Lower leg skin (tissue), 3 donors: ENCODE data around the gene FAM124A.

Source experiments
- CTCF ChIP-seq, 3 donors: fragments of 450-650 bp; IDR thresholded peaks; one replicate each; pipeline ENCODE4 v1.5.1; 2016; ENCODE audit warnings: antibody characterized with exemption in 3 of 3, mild to moderate bottlenecking in 3 of 3, moderate library complexity in 2 of 3
- POLR2A ChIP-seq, 2 donors: fragments of 450-650 bp; IDR thresholded peaks; one replicate each; pipeline ENCODE4 v1.6.1; 2016 to 2017; ENCODE audit warnings: antibody characterized with exemption in 2 of 2, mild to moderate bottlenecking in 1 of 2, moderate library complexity in 1 of 2

GRCh38 chr13:51311231-51311630 is 89.0 kb downstream of the FAM124A start:
- TF ChIP-seq CTCF (IDR thresholded peaks at IDR 0.05) (no peak), POLR2A (IDR thresholded peaks at IDR 0.05) (no peak)
